Stimulated activated CD8-positive, alpha-beta memory T cell treated with anti-CD3 and anti-CD28 coated beads, Interleukin-7, amount 100 ng/mL, for 48 hours (primary cell): ENCODE results near the gene LDHD.
"Not testable (repeated sequence)": the region's sequence is repeated elsewhere in the genome, so short reads cannot be mapped to it uniquely, and the experiment has no call there.

Source experiments
- DNase-seq, 2 donors: peaks; one replicate each; pipeline ENCODE4 v3.0.0-alpha.2; 2020; ENCODE audit warnings: low read depth in 1 of 2; ENCODE audit errors: extremely low read depth in 1 of 2

The LDHD gene

DNA sequence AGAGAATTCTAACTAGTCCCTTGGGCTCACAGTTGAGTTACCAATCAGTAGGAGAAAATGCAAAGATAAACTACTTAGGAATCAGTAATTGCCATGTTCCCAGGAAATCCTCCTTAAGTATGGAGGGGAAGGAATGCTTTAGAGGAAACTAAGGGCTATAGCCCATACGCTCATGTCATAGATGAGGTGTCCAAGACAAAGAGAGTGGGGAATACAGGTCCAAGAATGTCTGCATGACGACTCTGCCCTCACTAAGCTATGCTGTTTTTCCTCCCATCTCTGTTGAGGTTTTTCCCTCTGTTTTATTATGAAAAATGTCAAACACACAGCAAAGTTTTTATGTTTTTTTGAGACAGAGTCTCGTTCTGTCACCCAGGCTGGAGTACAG, 16.0 kb downstream of the LDHD start:
- DNase-seq: no peak

DNA sequence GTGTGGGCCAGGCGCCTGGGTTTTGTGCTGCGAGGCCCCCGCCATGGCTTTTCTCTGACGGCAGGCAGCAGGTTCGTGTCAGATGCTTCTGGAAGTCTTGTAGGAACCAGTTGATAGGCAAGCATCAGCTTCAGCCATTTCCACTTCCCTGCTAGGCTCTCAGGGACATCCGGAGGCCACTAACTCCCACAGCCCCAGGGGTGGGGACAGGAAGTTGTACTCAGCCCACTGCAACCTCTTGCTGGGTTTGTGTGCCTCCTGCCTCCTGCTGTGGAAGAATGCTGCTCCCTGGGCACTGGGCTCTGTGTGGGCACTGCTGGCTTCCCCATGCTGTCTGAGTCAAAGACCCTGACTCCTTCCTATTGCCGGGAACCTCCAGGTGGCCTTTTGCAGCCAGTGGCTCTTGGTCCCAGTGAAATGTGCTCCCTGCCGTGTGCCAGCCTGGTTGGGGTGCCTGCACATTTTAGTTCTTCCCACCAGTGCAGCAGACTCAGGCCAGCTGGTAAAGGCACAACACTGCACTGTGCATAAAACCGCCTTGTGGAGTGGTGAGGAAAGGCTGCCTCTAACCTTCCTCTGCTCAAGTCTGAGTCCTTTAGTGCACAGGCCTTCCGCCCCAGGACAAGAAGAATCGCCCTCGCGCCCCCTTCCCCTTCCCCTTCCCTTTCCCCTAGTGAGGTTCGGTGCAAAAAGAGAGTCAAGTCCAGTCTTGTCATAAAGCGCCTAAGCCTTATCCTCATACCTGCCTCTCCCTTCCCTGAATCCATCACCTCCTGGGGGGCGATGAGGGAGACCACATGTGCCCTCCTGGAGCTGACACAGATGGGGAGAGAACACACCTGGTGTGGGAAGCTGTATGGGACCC, 16.6 kb downstream of the LDHD start:
- no peak for DNase-seq

DNA sequence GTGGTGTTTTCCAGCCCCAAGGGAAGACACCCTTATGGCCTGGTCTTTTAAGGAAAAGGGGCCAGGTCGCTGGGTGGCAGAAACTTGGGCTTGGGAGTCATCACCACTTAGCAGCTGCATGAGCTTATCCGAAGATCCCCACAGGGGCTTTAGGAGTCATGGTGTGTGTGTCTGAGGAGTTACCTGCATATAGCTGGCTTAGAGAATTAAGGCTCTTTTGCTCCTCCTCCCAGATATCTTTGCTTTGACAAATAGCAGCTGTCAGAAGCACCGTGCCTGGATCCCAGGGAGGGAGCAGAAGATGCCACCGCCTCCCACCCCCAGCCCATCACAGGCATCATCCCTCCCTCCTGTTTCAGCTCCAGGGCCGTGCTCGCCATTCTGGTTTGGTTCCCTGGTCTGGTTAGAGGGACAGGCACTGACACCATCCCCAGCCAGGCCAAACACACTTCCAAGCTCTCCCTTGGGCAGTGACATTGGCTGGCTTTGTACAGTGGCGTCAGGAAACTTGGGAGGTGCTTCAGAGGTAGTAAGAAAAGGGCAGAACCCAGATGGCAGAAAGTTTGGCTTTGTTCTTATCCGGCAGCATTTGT, 17.4 kb downstream of the LDHD start:
- DNase-seq: no peak

DNA sequence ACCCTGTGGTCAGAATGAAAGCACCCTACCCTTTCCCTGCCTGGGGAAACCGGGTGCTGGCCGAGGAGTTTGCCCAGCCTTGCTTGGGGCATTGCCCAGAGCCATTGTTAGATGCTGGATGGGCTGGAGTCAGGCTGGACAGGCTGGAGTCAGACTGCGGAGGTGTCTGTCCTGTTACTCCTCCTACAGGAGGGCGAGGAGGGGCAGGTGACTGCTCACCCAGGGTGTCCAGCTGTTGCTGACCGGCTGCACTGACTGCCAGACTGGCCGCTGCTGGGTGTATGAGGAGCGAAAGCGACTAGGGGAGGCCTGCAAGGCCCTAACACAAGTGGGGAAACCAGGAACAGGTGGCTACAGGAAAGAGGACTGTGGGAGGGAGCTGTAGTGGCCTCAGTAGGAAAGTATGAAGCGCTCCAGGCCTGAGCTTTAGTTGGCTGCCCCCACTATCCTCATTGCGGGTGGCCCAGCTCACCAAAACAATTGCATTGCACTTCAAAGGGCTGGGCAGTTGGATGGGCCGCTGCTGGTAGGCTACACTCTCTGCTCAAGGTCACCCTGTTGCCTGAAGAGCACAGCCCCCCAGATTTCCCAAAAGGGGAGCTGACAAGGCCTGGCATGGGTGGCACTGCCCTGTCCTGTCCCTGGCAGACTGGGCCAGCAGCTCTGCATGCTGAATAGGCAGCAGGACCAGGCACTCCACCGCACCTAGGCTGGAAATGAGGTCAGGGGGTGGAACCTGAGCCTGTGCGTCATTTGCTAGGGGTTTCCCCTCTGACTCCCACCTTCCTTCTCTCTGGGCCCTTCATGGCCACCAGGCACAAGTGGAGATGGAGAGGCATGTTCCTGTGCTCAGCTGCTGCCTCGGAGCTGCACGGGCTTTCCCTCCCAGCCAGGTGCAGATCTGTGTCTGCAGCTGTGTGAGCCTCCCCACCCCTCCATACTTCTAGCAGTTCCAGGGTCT, 18.4 kb downstream of the LDHD start:
- peak; percentile 54 to 81 for DNase-seq

DNA sequence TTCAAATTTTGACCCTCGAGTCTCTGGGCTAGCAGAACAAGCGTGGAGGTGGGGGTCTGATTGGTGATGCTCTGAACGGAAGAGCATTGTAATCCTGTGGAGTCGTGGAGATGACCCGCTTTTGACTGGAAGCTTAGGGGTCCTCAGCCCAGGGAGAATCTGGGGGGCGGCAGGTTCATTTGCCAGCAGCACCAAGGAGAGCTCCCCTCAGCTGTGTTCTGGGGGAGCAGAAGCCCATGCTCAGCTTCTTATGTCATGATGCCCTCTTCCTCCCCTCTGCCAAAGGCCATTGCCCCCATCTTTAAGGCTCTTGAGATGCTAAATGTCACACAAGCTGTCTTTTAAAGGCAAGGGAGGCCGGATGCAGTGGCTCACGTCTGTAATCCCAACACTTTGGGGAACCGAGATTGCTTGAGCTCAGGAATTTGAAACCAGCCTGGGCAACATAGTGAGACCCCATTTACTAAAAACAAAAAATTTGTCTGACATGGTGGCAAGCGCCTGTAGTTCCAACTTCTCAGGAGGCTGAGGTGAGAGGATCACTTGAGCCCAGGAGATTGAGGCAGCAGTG, 19.3 kb downstream of the LDHD start:
- DNase-seq: no peak

DNA sequence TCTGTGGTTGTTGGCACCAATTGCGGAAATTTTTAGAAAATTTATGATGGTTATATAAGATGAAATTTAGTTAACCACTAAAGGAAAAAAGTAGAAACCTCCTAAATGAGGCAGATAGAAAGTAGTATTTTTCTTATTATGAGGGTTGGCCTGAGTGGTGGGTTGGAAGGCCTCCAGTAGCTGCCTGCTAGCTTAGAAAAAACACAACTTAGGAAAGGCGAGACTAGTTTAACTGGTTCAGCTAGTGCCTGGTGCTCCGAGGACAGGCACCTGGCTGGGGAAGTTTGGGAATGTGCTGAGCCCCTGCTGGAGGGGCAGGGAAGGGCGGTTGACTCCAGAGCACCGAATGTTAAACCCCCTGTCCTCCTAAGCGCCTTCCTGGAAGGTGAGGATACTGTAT, 19.9 kb downstream of the LDHD start:
- DNase-seq: no peak

DNA sequence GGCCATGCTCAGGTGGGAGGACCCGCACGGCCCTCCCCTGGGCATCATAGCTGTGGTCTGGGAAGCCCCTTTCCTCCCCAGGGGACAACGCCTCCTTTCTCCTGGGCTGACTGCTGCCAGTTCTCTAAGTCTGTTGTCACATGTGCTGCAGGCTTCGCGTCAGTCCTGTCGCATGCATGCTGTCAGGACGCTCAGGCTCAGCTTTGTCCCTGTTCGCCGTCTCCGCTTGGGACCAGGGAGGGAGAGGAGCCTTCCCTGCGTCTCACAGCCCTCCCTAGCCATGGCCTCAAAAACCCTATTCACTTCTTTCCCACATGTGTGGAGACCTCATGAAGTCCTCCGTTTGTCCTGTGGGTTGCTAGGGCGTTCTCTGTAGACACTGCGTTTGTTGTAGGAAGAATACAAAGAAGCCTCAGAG, 21.4 kb downstream of the LDHD start:
- no peak for DNase-seq

DNA sequence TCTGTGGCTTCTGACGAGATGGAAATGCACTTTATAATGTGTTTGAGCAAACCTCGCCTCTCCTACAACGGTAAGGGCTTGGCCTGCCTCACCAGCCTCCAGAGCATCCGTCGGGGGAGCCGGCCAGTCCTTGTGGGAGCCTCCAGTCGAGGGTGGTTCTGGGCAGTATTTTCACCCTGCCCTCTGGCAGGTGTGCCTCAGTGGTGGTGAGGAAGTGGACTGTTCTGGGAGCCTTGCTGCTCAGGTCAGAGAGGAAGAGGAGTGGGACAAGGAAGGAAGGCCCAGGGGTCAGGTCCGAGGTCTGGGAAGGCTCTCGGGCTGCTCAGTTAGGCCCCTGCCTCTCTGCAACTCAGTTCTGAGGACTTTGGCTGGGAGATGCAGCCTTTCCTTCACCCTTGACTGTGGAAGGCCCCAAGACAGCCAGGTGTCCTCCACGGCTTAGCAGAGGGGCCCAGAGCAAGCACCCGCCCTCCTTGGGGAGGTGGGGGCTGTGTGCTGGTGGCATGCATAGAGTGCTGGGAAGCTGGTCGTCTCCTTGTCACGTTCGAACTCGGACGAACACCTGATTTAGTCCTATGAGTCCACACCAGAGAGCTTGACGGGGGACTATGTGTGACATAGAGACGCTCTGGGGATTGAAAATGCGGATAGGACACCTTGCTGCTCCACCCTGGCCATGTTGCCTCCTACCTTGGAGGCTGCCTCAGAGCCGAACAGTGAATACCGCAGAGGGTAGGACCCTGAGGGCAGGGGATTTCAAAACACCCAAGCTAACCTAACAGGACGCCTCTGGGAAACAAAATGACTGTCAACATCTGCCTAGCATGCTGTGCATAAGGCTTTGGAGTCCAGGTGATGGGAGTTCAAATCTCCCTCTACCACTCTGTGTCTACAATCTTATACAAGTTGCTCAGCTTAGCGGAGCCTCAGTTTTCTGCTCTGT, 22.7 kb downstream of the LDHD start:
- no peak for DNase-seq

DNA sequence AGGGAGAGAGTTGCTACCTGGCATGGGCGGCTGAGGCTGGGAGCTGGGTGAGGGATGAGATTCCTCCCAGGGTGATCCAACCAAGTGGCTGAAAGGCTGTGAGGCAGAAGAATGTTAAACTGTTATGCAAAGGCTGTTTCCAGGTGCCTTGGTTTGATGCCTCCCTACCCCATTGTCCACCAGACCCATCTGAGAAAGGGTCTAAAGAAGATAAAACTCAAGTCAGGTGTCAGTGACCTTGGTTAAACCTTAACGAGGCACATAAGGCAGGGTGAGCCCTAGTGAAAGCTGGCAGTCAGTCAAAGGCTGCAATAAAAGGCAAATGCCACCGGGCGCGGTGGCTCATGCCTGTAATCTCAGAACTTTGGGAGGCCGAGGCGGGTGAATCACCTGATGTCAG, 23.8 kb downstream of the LDHD start:
- no peak for DNase-seq

DNA sequence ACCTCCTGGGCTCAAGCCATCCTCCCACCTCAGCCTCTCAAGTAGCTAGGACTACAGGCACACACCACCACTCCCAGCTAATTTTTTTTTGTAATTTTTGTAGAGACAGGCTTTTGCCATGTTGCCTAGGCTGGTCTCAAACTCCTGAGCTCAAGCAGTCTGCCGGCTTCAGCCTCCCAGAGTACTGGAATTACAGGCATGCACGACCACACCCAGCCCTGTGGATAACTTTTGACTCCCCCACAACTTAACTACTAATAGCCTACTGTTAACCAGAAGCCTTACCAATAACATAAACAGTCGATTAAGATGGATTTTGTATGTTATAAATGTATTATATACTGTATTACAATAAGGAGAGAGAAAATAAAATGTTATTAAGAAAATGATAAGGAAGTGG, 25.0 kb downstream of the LDHD start:
- not testable (repeated sequence) for DNase-seq

DNA sequence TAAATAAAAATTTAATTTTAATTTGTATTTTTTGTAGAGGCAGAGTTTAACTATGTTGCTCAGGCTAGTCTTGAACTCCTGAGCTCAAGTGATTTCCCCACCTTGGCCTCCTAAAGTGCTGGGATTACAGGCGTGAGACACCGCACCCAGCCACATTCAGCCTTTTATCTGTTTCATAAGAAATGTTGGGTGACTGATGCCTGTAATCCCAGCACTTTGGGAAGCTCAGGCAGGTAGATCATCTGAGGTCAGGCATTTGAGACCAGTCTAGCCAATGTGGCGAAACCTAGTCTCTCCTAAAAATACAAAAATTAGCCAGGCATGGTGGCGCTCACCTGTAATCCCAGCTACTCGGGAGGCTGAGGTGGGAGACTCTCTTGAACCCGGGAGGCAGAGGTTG, 25.7 kb downstream of the LDHD start:
- not testable (repeated sequence) for DNase-seq

DNA sequence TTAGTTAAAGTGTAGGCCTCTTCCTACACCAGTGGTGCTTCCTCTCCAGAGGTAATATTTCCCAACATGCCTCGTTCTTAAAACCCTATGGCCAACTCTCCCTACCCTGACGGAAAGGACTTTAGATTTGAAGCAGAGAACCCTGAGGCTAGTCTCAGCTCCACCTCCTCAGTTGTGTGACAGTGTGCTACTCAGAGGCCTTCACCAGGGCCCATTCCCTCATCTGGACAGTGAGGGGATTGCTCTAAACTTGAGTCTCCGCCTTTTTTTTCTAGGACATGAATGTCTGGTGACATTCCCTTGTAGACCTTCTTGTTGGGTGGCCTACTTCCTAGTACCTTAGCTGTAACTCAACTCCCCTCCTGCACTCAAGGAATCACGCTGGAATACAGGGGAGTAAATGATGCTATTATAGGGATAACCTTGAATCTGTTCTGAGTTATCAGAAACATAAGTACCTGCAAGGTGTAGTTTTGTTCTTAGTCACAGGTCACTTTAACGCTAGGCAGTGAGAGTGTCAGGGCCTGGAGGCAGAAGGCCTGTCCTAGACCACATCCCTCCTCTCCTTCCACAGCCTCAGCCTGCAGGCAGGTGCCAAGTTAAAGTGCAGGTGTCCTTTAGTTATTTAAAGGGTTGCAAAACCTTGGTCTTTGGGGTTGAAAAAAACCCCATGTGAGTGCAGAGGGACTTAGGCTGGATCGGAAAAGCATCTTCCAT, 26.9 kb downstream of the LDHD start:
- DNase-seq: no peak

DNA sequence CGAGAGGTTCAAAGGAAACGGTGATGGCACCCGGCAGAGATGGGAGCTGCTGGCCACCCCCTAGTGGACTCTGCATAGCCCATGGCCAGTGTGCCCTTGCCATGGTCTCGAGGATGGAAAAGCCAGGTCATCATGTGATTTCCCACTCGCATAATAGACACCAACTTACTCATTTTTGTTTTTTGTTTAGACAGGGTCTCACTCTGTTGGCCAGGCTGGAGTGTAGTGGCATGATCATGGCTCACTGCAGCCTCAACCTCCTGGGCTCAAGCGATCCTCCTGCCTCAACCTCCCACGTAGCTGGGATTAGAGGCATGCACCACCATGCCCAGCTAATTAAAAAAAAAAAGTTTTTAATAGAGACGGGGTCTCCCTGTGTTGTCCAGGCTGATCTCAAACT, 27.6 kb downstream of the LDHD start:
- no peak for DNase-seq

DNA sequence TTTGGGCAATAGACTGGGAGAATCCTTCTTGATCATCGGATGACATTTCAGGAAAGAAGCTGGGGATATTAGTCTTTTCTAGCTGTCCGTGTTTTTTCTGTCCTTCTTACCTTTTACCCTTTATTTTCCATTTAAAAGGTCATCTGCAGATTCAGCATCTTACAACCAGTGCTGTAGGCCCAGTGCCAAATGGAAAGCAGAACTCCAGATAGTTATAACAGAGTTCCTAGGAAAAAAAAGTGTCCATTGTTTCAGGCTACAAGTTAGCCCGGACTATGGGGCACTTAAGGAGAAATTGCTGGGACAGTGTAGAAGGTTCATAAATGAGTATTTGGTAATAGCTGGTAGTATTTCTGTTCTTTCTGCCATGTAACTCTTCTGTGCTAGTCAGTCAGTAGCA, 28.4 kb downstream of the LDHD start:
- no peak for DNase-seq

DNA sequence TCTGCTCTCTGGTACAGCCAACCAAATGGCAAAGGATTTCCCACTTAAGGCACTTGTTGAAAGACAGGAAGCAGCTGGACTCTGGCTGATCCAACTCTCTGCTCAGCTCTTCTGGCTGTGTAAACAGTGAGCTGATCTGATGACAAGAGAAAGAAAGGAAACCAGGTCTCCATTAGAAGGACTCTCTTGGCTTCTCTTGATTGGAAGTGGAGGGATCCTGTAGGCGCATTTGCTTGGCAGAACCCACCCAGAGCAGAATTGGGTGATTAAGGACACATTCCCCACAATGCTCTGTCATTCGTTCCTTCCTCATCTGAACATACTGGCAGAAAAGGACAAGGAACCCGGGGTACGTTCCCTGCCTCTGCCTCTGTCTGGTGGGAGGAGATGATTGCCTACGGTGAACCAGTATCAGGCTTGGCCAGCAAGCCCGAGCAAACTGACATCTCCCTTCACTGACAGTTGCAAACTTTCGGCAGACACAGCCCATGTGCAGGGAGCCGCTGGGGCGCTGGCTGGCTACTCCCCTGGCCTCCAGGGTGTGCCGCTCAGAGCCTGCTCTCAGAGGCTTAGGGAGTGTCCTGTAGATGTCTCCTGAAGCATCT, 29.1 kb downstream of the LDHD start:
- DNase-seq: no peak

DNA sequence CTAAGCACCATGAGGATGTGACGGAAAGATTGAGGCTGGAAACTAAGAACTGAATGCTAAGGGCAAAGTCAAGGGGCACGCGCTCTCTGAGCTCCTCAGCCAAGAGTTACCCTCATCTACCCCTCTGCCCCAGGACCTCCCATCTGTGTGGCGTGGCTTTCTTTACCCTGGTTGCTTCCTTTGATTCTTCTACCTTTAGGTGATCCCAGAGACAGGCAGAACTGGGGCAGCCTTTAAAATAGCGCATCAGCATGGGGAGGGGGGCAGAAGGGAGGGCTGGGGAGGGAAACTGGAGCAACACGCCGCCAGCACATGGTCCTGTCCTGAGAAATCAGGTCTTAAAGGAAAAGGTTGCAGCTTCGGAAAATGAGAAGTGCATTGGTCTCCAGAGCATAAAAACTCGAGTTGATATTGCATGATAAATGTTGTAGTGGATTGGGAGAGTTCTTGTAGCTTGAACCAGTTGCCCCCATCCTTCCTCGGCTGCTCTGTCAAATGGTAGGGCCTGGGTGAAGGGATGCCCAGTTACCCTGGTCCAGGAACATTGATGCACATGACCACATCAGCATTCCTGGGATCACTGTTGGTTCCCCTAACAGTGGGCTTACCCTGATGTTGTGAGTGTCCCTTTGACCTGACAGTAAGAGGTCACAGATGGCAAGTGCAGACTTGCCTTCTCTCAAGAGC, 29.7 kb downstream of the LDHD start:
- no peak for DNase-seq

DNA sequence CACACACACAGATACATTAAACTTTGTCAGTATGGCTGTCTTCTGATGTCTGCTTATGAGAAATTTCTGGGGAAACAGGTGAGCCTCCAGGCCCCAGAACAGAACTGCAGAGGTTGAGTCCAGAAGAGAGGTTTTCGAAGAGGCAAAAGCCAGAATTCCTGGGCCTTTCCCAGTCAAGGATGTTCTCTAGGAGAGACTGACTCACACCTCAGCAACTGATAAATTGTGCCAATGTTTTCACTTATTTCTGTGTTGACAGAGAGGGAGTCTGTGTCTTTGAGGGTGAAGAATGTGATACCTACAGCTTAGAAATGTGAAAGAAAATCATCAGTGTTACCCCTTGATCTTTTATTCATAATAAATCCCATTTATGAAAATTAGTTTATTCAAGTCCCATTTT, 30.3 kb downstream of the LDHD start:
- DNase-seq: no peak

DNA sequence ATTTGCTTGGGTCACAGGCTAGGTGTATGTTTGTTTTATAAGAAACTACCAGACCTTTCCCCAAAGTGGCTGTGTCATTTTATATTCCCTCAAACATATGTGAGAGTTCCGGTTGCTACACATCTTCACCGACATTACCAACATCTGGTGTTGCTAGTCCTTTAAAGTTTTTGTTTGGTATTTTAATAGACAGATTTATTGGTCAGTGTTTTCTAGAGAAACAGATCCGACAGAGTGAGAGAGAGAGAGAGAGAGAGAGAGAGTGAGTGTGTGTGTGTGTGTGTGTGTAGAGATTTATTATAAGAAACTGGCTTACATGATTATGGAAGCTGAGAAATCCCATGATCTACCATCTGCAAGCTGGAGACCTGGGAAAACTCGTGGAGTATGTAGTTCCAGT, 31.0 kb downstream of the LDHD start:
- DNase-seq: no peak
